ENCODE measurements around the gene UNC5A.

Gene UNC5A

DNA sequence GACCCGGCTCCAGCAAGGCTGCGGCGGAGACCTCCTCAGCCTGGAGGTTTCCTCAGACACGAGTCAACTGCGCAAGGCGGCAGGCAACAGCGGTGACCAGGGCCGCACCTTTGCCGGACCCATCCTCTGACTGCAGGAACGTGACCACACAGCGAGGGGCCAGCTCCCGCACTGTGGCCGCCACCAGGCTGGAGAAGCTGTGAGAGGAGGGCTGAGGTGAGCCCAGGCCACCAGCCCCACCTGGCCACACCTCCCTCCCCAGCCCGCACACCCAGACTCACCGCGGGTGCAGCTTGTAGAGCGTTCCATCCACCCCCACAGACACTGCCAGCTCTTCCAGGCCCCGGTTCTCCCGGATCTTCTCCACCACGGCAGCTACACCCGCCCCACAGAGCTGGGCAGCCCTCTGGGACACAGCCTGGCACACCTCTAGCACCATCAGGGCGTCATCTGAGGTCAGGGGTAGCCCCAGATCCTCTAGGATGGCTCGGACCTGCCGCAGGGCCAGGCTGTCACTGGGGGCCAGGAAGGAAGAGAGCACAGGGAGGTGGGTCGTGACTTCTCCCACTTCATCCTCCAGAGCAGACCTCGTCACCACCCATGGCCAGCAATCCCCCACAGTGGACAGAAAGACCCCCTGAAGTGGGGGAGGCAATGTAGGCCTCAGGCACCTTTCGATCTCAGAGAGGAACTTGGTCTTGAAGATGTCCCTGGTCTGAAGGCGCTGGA, 70.8 kb downstream of the UNC5A start:
- H3K9ac ChIP-seq (ENCODE audit: low read length): no peak overlapping the region
- no peaks in the 10 kb centered on the region for H3K27me3 ChIP-seq (ENCODE audit: control insufficient read depth, insufficient read depth, low read length)
- H3K4me3 ChIP-seq (ENCODE audit: low read length): no peak overlapping the region
- no peaks in the 10 kb centered on the region for H3K4me1 ChIP-seq (ENCODE audit: control insufficient read depth, low read depth, low read length)
- H3K36me3 ChIP-seq (ENCODE audit: control insufficient read depth, low read depth, low read length): no peaks in the 10 kb centered on the region
- H3K9me3 ChIP-seq (ENCODE audit: control insufficient read depth, low read depth, low read length): no peaks in the 10 kb centered on the region
- H3K27ac ChIP-seq (ENCODE audit: low read length): no peak overlapping the region

DNA sequence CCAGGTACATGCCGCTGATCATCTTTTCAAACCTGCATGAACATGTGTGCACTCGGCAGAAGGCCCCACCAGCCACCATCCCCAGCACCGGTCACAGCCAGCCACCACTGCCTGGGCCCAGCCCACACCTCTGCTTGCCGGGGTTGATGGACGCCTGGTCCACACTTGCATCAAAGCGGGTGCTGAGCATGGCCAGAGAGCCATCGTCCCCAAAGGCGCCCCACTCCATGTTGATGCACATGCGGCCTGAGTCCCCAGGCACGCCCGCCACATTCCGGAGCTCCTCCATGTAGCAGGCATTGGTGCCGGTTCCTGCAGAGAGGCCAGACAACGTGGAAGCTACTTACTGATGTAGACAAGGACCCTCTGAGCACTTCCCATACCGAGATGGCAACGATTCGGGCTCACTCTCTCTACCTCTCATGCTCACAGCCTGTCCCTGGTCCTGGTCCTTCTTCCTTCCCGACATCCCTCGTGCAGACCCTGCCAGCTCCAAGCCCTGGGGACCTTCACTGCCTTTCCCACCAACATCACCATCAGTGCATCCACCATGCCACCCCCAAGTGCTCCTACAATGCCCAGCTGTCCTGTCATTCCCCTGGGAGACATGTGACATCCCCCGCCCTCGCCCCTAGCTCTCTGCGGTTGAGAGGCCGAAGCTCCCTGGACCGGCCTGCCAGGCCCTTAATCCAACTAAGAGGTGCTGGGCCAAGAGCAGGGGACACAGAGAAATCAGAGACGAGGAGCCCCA, 71.6 kb downstream of the UNC5A start:
- H3K4me3 ChIP-seq (ENCODE audit: low read length): no peak overlapping the region
- no peaks in the 10 kb centered on the region for H3K4me1 ChIP-seq (ENCODE audit: control insufficient read depth, low read depth, low read length)
- no peaks in the 10 kb centered on the region for H3K36me3 ChIP-seq (ENCODE audit: control insufficient read depth, low read depth, low read length)
- H3K9me3 ChIP-seq (ENCODE audit: control insufficient read depth, low read depth, low read length): no peaks in the 10 kb centered on the region
- no peak overlapping the region for H3K9ac ChIP-seq (ENCODE audit: low read length)
- no peak overlapping the region for H3K27ac ChIP-seq (ENCODE audit: low read length)
- no peaks in the 10 kb centered on the region for H3K27me3 ChIP-seq (ENCODE audit: control insufficient read depth, insufficient read depth, low read length)

DNA sequence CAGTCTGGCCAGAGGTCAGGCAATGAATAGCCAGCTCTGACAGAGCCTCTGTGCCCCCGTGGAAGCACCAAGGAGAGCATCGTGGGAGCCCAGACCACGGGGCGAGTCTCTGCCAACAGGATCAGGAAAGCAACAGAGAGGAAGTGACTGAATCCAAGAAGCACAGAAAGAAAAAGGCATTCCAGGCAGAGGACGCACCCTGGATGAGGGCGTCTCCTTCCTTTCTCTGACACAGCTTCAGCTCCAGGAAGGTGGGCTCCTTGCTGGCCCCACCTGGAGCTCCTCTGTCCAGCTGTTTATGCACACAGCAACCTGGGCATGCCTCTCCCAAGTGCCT, 72.2 kb downstream of the UNC5A start:
- Histone ChIP-seq H3K9ac (ENCODE audit: low read length) (no peak overlapping the region), H3K27me3 (ENCODE audit: control insufficient read depth, insufficient read depth, low read length) (no peaks in the 10 kb centered on the region), H3K36me3 (ENCODE audit: control insufficient read depth, low read depth, low read length) (no peaks in the 10 kb centered on the region), H3K27ac (ENCODE audit: low read length) (no peak overlapping the region), H3K4me1 (ENCODE audit: control insufficient read depth, low read depth, low read length) (no peaks in the 10 kb centered on the region), H3K4me3 (ENCODE audit: low read length) (no peak overlapping the region), H3K9me3 (ENCODE audit: control insufficient read depth, low read depth, low read length) (no peaks in the 10 kb centered on the region)

DNA sequence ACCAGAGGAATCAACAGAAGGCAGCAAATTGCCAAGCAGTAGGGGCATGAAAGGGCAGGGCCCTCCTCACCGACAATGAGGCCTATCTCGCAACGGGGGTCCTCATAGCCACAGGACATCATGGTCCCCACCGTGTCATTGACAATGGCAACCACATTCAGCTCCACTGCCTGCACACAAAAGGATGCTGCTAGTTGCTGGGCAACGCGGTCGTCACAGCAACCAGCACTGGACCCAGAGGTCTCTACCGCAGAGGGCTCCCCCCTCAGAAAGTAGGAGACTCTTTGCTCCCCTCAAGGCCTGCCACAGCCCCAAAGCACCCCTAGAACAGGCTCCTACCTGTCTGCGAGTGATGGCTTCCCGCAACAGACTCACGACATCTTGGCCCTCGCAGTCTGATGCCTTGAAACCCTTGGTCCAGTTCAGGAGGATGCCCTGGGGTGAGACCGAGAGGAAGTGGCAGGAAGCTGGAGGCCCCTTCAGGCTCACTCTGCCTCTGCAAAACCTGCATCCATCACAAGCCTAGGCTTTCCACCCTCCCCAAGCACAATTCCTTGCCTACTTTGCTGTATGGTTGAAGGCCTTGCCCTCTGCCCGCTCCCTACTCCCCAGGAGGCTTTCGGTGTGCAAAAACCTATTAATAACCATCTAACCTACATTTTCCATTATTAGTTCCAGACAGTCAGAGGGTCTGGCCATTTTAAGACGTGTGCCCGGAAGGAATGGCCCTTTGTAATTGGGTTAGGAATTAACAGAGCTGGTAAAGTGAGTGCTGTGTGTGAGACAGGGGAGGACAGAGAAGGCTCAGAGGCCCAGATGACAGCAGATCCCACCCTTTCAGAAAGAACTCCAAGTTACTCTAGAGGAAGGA, 73.6 kb downstream of the UNC5A start:
- Histone ChIP-seq H3K27me3 (ENCODE audit: control insufficient read depth, insufficient read depth, low read length) (no peaks in the 10 kb centered on the region), H3K36me3 (ENCODE audit: control insufficient read depth, low read depth, low read length) (no peaks in the 10 kb centered on the region), H3K9ac (ENCODE audit: low read length) (no peak overlapping the region), H3K9me3 (ENCODE audit: control insufficient read depth, low read depth, low read length) (no peaks in the 10 kb centered on the region), H3K27ac (ENCODE audit: low read length) (no peak overlapping the region), H3K4me1 (ENCODE audit: control insufficient read depth, low read depth, low read length) (no peaks in the 10 kb centered on the region), H3K4me3 (ENCODE audit: low read length) (no peak overlapping the region)

DNA sequence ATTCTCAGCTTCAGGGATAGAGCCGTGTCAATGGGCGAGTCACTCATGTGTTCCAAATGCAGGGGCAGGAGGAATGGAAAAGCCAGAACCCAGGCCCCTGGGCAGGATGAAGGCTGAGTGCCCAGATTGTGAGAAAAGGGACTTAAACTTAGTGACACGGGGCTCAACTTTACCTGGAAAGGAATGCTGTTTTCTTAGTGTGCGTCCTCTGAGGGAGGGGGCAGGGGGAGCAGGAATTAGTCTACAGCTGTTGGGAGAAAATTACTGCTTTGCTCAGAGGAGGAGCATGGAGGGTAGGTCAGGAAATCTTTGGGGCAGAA, 74.2 kb downstream of the UNC5A start:
- Histone ChIP-seq H3K9ac (ENCODE audit: low read length) (no peak overlapping the region), H3K9me3 (ENCODE audit: control insufficient read depth, low read depth, low read length) (no peaks in the 10 kb centered on the region), H3K27me3 (ENCODE audit: control insufficient read depth, insufficient read depth, low read length) (no peaks in the 10 kb centered on the region), H3K36me3 (ENCODE audit: control insufficient read depth, low read depth, low read length) (no peaks in the 10 kb centered on the region), H3K4me1 (ENCODE audit: control insufficient read depth, low read depth, low read length) (no peaks in the 10 kb centered on the region), H3K4me3 (ENCODE audit: low read length) (no peak overlapping the region), H3K27ac (ENCODE audit: low read length) (no peak overlapping the region)

DNA sequence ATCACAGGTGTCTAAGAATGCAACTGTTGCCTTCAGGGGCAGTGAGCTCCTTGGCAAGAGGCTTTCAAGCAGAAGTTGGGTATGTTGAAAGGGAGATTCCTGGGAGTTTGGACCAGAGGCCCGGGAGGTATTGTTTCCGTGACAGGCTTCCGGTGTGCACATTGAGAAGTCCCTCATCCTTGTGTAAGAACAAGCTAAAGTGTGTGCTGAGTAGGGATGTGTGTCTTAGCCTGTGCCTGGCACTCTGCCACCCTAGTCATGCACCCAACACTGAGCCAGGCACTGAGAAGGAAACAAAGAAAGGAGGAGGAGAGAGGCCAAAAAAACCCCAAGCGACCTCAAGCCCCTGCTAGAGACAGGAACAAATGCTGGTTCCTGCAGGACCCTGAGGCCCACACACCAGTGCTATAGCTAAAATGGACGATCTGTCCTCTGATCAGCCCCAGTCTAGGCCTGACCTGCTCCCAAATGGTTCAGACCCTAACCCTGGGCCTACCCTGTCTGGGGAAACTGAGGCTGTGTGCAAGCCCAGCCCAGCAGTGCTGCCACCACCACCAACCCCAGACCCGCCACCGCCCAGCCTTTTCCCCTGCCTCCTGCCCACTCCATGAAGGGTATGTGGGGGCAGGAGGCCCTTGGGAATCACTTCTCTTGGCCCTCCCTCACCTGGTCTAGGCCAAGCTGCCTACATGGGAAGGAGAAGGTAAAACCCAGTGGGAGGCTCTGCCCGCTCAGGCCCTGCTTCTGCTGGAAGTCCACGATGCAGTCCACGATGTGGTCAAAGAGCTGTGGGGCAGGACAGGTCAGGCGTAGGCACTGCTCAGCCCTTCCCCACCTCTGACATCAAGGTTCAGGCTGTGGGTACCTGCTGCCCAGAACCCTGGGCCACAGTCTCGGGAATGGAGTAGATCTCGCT, 76.2 kb downstream of the UNC5A start:
- no peaks in the 10 kb centered on the region for H3K27me3 ChIP-seq (ENCODE audit: control insufficient read depth, insufficient read depth, low read length)
- no peak overlapping the region for H3K9ac ChIP-seq (ENCODE audit: low read length)
- H3K9me3 ChIP-seq (ENCODE audit: control insufficient read depth, low read depth, low read length): no peaks in the 10 kb centered on the region
- no peak overlapping the region for H3K4me3 ChIP-seq (ENCODE audit: low read length)
- no peak overlapping the region for H3K27ac ChIP-seq (ENCODE audit: low read length)
- H3K36me3 ChIP-seq (ENCODE audit: control insufficient read depth, low read depth, low read length): no peaks in the 10 kb centered on the region
- no peaks in the 10 kb centered on the region for H3K4me1 ChIP-seq (ENCODE audit: control insufficient read depth, low read depth, low read length)

DNA sequence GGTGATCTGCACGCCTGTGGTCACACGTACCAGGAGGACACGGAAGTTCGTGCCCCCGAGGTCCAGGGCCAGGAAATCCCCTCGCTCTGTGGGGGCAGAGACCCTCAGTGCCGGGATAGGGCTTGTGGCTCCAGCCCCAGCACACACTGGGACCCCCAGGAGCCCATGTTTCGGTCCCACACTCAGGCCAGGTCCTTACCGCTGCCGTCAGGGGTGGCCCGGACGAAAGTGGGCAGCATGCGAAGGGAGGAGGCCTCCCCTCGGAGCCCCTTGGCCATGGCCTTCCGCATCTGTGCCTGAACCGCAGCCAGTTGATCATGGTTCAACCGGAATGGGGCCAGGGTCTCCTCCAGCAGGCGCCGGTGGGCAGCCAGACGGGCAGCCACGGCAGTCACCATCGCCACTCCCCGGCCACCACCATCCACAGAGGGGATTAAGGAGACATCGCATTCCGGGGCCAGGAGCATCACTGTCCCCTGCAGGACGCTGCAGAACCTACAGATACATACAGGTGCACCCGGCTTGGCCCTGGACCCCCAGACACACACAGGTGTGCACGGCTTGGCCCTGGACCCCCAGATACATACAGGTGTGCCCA, 77.0 kb downstream of the UNC5A start:
- Histone ChIP-seq H3K27me3 (ENCODE audit: control insufficient read depth, insufficient read depth, low read length) (no peaks in the 10 kb centered on the region), H3K27ac (ENCODE audit: low read length) (no peak overlapping the region), H3K36me3 (ENCODE audit: control insufficient read depth, low read depth, low read length) (no peaks in the 10 kb centered on the region), H3K9ac (ENCODE audit: low read length) (no peak overlapping the region), H3K4me3 (ENCODE audit: low read length) (no peak overlapping the region), H3K4me1 (ENCODE audit: control insufficient read depth, low read depth, low read length) (no peaks in the 10 kb centered on the region), H3K9me3 (ENCODE audit: control insufficient read depth, low read depth, low read length) (no peaks in the 10 kb centered on the region)

DNA sequence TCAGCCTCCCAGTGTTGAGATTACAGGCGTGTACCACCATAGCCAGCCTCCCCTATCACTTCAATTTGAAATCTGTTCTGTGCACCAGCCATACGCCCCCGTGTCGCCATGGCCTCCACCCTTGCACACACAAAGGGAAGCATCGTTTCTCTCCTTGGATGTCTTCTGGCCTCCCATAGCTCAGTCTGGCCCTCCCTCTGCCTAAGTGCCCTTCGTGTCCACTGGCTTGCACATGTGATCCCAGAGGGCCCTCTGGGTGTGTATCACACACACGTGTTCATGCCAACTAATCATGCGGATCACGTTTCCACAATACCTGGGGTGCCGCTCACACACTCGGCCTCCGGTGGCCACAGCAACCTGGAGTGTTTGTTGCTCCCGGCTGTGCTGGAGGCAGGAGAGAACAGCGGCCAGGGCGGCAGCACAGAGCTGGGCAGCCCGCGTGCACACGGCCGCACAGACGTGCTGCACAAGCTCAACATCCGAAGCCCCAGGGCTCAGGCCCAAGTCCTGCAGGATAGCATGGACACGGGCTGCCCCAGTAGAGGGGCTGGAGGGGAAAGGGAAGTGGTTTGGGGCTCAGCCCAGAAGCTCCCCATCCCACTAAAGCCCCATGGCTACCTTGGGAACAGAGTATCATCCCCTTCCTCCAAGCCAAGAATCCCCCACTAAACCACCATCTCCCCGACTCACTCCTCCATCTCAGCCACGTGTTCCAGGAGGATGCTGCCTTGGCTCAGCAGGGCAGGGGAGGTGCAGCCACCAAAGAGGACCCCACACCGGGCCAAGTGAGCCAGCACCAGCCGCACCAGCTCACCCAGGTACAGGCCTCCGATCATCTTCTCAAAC, 77.9 kb downstream of the UNC5A start:
- Histone ChIP-seq H3K27me3 (ENCODE audit: control insufficient read depth, insufficient read depth, low read length) (no peaks in the 10 kb centered on the region), H3K4me1 (ENCODE audit: control insufficient read depth, low read depth, low read length) (no peaks in the 10 kb centered on the region), H3K36me3 (ENCODE audit: control insufficient read depth, low read depth, low read length) (no peaks in the 10 kb centered on the region), H3K9me3 (ENCODE audit: control insufficient read depth, low read depth, low read length) (no peaks in the 10 kb centered on the region), H3K9ac (ENCODE audit: low read length) (no peak overlapping the region), H3K4me3 (ENCODE audit: low read length) (no peak overlapping the region), H3K27ac (ENCODE audit: low read length) (no peak overlapping the region)

DNA sequence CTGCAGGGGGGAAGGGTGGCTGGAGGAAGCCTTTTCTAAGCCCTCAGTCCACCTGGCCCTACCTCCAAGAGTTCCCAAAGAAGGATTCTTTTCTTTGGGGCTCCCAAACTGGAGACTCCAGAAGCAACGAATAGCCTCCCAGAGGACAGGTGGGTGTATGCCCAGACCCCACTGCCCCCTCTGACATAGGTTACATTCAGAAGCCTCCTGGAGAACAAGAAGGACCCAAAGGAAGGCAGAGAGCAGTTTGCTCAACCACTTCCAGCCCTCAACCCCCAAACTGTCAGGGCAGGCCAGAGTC, 78.5 kb downstream of the UNC5A start:
- no peaks in the 10 kb centered on the region for H3K36me3 ChIP-seq (ENCODE audit: control insufficient read depth, low read depth, low read length)
- no peak overlapping the region for H3K4me3 ChIP-seq (ENCODE audit: low read length)
- H3K9me3 ChIP-seq (ENCODE audit: control insufficient read depth, low read depth, low read length): no peaks in the 10 kb centered on the region
- no peaks in the 10 kb centered on the region for H3K4me1 ChIP-seq (ENCODE audit: control insufficient read depth, low read depth, low read length)
- H3K27me3 ChIP-seq (ENCODE audit: control insufficient read depth, insufficient read depth, low read length): no peaks in the 10 kb centered on the region
- no peak overlapping the region for H3K27ac ChIP-seq (ENCODE audit: low read length)
- no peak overlapping the region for H3K9ac ChIP-seq (ENCODE audit: low read length)

Measured in iPS-18a (cell line).